ENCODE results near the gene CREBRF. TPM values are rescaled to one million over a fixed set of nuclear protein-coding genes. Genes with fewer than 3 reads are reported as not detected.
A peak's percentile ranks its signal among the peaks of the same experiment; 100 is the strongest.

Gene CREBRF
- total RNA-seq, 1 donor from 2014 or later, result 31.0 TPM

DNA sequence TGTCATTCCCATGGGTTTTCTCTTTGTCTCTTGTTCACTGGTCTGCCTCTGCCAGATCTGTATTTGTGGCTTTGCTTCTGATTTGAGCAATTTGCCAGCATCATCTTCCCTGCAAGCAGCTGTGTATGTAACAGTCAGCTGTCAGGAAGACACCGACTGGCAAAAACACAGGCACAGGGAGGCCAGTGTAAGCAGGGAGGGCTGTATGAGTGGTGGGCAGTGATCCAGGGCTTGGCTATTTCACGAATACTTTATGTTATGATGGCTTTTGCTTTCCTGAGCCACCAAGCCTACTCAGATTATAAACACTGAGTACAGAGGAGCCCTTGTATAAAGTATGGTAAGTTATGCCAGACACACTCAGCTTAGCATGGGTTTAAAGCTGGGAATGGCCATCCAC is 99.8 kb downstream of the CREBRF start:
- peak; percentile 85 for DNase-seq

DNA sequence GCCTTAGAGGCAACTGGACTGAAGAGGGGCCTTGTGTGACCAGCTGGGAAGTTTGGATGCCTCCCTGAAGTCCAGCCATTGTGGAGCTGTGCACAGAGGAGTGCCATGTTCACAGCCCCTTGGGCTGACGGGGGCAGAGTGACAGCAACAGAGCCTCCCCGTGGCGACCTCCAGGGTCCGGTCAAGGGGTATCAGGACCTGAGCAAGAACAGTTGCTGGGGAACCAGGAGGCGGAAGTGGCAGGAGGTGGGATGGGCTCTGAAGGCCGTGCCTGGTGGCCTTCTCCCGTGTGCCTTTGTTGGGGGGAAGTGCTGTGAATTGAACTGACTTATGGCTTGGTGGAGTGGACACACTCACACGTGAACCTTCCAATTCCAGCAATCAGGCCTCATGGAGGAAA is 102.2 kb downstream of the CREBRF start:
- no peak for DNase-seq

DNA sequence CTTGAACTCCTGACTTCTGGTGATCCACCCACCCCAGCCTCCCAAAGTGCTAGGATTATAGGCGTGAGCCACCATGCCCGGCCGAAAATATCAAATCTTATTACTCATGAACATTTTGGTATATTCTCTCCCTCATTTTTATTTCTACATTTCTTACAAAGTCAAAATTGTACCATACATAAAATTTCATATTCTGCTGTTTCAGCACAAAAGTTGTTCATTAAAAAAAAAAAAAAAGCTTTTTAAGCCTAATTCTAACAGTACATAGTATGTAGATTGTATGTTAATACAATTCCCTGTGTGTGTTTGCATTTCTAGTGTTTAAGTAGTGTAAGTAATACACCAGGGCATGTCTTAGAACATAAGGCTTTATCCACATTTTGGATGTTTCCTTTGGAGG is 103.1 kb downstream of the CREBRF start:
- no peak for DNase-seq

DNA sequence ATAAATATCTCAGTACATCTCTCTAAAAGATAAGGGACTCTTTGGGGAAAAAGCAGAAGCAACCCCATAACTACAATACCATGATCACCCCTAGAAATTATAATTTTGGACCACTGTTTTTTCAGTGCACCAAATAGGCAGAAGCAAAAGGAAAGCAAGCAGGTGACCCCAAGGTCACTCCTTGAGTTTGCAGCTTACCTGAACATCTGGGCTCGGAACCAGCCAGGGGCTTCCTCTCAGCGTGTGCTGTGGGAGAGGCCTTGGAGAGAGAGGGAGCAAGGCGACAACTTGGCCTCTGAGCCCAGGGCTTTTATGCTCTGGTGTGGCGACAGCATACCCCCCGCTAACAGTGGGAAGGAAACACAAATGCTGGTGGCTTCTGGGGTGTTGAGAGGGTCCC is 105.0 kb downstream of the CREBRF start:
- no peak for DNase-seq

DNA sequence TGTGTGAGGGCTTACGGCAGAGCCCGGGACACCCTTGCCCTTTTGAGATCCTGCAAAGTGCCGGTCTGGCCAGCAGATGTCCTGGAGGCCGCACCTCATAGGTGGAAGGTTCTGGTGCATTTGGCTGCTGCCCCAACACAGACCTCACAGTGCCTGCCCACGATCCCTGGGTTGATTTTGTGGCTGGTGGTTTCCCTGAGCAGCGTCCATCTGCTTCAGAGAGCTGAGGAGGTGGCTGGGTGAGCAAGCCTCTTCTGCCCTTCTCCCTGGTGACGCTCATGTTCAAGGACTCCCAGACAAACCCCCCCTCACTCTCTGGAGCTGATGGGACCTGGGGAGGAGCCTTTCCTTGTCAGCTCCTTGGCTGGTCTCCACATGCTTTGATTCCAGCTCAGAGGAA is 107.1 kb downstream of the CREBRF start:
- DNase-seq, result no peak

DNA sequence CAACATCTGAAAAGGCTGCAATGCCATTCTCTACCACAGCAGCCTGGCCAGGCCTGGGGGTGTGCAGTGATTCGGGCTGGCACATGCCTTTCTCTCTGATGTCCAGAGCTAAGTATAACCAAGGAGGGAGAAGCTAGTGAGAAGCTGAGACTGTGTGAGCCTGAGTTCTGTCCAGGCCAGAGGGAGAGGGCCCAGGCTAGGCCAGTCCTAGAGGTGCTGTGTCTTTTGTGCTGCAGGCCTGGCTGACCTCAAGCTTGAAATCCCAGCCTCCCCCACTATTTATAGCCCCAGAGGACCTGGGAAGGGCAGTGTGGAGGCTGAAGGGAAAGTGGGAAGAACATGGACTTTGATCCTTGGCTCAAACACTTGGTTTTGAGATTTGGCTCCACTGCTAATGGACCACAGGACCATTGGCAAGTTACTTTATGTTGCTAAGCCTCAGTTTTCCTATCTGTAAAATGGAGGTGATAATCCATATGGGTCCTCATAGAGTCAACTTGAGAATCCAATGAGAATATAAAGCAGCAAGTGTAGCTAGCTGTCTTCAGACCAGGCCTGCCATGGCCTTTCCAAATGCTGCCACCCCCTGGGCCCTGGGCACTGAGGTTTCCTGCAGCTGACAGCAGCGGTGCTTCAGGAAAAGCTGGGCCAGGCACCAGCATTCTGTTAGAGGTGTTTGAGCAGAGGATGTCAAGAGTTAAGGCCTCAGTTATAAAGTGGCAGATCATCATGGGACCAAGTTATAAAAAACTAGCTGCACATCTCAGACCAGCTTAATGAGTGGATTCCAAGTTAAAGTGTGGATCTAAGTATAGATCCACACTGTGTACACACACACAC is 109.2 kb downstream of the CREBRF start:
- no peak for DNase-seq

DNA sequence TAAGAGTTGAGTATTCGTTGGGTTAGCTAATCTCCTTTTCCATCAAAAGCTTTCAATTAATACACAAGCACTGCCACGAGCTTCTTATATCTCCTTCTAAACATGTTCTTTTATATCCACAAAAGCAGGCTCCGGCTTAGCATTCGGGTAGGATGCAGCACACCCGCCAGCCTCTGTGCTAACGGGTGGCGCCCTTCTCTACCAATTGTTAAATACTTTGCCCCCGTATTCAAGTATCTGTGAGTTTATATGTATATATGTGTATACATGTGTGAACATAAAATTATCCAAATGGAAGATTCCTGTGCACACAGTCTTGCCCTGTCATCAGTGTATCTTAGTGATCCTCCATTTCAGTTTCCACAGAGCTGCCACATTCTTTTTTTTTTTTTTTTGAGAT is 116.0 kb downstream of the CREBRF start:
- no peak for DNase-seq

DNA sequence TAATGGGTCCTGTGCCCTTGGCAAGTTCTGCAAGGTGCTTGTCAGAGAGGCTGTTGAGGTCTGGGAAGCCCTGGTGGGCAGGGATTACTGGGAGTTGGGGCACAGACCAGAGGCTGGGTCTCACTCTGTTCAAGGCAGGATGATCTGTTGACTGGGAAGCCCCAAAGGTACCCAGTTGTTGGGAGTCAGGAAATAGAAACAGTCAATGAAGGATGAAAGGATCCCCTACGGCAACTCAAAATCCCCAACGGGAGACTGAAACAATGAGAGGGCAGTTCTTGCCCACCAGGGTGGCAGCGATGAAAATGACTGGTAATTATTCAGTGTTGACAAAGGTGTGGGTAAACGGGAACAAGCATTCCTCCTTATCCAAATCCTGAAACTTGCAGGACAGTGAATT is 119.4 kb downstream of the CREBRF start:
- no peak for DNase-seq

DNA sequence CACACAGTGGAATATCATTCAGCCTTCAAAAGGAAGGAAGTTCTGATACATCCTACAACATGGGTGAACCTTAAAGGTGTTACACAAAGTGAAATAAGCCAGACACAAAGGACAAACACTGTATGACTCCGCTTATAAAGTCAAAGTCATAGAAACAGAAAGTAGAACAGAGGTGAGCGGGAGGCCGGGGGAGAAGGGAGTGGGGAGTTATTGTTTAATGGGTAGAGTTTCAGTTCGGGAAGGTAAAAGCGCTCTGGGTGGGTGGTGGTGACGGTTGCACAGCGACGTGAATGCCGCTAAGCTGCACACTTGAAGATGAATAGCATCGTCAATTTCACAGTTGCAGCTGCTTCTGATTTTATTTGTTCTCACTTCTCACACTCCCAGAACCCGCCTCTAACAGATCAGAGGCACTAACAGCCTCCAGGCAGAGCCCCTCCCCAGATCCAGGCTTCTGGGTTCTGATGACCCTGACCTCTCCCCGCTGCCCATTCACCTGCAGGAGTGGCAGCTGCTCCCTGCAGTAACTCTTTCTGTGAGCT is 122.3 kb downstream of the CREBRF start:
- DNase-seq, result no peak

DNA sequence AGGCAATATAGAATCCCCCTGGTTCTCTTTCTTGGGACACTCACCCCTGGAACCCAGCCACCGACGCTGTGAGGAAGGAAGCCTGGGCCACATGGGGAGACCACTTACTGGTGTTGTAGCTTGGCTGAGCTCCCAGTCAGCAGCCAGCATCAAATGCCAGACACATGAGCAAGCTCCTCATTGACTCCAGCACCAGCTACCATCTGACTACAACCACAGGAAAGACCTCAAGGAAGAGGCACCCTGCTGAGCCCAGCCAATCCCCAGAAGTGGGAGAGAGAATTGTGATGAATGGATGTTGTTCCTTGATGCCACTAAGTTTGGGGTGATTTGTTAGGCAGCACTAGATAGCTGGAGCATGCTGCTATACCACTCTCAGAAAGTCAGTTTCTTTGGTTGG is 124.2 kb downstream of the CREBRF start:
- DNase-seq, result no peak

DNA sequence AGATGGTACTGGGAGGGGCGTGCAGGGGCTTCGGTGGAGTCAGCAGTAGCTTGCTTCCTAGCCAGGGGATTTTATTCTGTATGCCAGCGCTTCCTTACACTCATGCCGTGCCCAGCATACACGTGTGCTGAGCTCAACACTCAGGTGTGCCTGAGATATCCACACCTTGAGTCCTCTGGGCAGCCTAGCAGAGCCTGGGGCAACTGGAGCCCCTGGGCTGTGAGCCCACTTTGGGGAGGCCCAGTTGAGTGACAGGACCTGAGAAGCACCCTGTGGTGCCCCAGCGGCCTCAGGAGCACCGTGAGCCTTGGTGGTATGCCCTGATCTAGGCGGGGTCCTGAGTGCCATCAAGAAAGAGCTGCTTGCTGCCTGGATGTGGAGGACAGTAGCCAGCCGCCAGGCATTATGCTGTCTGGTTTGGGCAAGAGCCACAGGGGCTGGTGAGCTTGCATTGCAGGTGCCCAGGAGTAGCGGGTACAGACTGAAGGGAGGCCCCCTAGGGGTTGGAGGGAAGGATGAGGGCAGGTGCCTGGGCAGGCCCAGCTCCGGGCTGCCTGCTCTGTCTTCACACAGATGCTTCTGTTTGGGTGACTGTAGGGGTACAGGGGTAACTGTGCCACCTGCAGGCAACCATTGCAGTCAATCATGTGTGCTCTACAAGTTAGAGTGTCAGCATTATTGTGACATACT is 131.0 kb downstream of the CREBRF start:
- DNase-seq, result no peak

DNA sequence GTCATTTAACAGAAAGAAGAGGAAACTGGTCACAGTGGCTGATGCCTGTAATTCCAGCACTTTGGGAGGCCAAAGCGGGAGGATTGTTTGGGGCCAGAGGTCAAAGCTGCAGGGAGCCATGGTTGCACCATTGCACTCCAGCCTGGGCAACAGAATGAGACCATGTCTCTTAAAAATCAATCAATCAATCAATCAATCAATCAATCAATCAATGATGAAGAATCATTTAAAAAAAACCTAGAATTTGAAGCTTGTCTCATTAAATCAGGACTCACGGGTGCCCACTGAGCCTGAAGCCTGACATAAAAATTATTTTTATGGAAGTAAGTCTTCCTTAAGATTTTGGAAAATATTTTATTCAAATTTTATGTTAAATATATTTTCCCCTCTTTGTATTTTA is 132.1 kb downstream of the CREBRF start:
- no peak for DNase-seq

Small RNA genes lying within 50 kb of the gene (small RNA-seq; reads per million reads assigned to genes)
- gene RF00019 (ENCODE audit: low replicate concordance) (not detected), gene SNORA74B (ENCODE audit: low replicate concordance) (16.9 reads per million, percentile 94 among the genes with 10 or more reads in this experiment)

Other genes with a start within 250 kb of the CREBRF start
- 67.5 TPM for gene ERGIC1, start 222.1 kb upstream of the CREBRF start, total RNA-seq
- gene RPL26L1, start 96.9 kb upstream of the CREBRF start, total RNA-seq, result 18.6 TPM
- 52.5 TPM for gene ATP6V0E1, start 72.6 kb upstream of the CREBRF start, total RNA-seq
- 13.8 TPM for gene BNIP1, start 88.2 kb downstream of the CREBRF start, total RNA-seq
- gene NKX2-5, start 178.9 kb downstream of the CREBRF start, total RNA-seq, result 39.0 TPM